Measurements from ENCODE around the gene NEO1. TPM values are rescaled to one million over a fixed set of nuclear protein-coding genes. Genes with fewer than 3 reads are reported as not detected.

The NEO1 gene
- total RNA-seq, 4 donors from 2014 or later: 60.2 to 127 (median 115) TPM

DNA sequence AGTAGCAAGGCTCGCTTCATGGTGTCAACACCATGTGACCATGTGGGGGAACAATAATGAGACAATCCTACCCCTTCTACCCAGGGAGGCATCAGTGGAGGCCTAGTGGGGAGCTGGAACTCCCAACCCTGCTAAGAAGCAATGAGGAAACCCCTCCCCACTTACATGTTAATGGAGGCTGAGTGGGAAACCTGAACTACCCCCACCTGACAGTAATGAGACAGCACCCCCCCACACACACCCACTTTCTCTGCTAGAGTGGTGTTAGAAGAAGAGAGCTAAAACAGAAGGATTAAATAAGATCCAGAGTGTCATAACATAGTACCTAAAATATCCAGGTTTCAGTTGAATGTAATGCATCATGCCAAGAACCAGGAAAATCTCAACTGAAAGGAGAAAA is 78.6 kb downstream of the NEO1 start:
- H3K9me3 ChIP-seq: no peaks in the 10 kb centered on the region
- no peaks in the 10 kb centered on the region for H3K4me1 ChIP-seq
- no peaks in the 10 kb centered on the region for H3K27me3 ChIP-seq
- TF ChIP-seq, protein P1, sequence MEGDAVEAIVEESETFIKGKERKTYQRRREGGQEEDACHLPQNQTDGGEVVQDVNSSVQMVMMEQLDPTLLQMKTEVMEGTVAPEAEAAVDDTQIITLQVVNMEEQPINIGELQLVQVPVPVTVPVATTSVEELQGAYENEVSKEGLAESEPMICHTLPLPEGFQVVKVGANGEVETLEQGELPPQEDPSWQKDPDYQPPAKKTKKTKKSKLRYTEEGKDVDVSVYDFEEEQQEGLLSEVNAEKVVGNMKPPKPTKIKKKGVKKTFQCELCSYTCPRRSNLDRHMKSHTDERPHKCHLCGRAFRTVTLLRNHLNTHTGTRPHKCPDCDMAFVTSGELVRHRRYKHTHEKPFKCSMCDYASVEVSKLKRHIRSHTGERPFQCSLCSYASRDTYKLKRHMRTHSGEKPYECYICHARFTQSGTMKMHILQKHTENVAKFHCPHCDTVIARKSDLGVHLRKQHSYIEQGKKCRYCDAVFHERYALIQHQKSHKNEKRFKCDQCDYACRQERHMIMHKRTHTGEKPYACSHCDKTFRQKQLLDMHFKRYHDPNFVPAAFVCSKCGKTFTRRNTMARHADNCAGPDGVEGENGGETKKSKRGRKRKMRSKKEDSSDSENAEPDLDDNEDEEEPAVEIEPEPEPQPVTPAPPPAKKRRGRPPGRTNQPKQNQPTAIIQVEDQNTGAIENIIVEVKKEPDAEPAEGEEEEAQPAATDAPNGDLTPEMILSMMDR (IDR thresholded peaks at IDR 0.05): no peak
- TF ChIP-seq POLR2A (IDR thresholded peaks at IDR 0.05): no peak
- H3K27ac ChIP-seq: no peak overlapping the region
- no peaks in the 10 kb centered on the region for H3K36me3 ChIP-seq
- no peak for DNase-seq
- no peak overlapping the region for H3K4me3 ChIP-seq

DNA sequence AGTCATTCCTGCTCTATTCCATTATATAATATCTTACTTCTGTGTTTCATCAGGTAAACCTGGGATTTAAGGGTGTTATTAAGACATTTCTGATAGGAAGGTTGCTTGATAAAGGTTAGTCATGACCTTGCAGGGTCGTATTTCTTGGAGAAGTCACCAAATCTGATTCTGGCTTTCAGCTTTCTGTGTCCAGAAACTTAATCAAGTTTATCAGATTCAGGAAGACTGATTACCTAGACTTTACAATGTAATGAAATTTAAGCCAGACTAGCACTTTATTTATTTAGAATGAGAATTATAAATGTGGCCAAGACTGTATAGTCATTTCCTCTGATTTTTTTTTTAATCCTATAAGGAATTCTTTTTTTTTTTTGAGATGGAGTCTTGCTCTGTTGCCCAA is 81.9 kb downstream of the NEO1 start:
- H3K27me3 ChIP-seq: no peaks in the 10 kb centered on the region
- DNase-seq: no peak
- TF ChIP-seq, protein P1 (IDR thresholded peaks at IDR 0.05): no peak
- TF ChIP-seq POLR2A (IDR thresholded peaks at IDR 0.05): no peak
- no peak overlapping the region for H3K4me3 ChIP-seq
- peaks cover 0 to 8% (median 0%) of the 10 kb centered on the region in 3 donors for H3K36me3 ChIP-seq
- H3K27ac ChIP-seq: no peak overlapping the region
- no peaks in the 10 kb centered on the region for H3K9me3 ChIP-seq
- H3K4me1 ChIP-seq: no peaks in the 10 kb centered on the region

DNA sequence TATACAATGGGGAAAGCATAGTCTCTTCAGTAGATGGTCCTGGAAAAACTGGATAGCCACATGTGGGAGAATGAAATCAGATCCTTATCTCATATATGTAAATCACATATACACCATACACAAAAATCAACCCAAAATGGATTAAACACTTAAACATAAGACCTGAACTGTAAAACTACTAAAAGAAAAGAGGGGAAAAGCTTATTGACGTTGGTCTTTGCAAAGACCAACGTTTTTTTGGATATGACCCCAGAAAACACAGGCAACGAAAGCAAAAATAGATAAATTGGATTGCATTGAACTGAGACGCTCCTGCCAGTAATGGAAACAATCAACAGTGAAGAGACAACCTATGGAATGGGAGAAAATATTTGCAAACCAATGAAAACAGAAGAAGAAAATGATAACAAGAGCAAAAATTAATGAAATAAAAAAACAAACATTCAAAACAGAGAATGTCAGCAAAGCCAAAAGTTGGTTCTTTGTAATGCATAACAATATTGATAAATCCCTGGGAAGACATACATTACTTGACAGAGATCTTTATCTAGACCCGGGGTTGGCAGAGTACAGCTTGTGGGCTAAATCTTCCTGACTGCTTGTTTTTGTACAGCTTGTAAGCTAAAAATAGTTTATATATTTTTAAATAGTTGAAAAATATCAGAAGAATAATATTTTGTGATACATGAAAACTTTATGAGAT is 86.9 kb downstream of the NEO1 start:
- TF ChIP-seq POLR2A (IDR thresholded peaks at IDR 0.05): no peak
- TF ChIP-seq, protein P1 (IDR thresholded peaks at IDR 0.05): no peak
- DNase-seq: no peak
- H3K9me3 ChIP-seq: no peaks in the 10 kb centered on the region
- no peaks in the 10 kb centered on the region for H3K27me3 ChIP-seq
- peaks cover 0 to 8% (median 0%) of the 10 kb centered on the region in 3 donors for H3K36me3 ChIP-seq
- H3K27ac ChIP-seq: no peak overlapping the region
- no peak overlapping the region for H3K4me3 ChIP-seq
- H3K4me1 ChIP-seq: no peaks in the 10 kb centered on the region

DNA sequence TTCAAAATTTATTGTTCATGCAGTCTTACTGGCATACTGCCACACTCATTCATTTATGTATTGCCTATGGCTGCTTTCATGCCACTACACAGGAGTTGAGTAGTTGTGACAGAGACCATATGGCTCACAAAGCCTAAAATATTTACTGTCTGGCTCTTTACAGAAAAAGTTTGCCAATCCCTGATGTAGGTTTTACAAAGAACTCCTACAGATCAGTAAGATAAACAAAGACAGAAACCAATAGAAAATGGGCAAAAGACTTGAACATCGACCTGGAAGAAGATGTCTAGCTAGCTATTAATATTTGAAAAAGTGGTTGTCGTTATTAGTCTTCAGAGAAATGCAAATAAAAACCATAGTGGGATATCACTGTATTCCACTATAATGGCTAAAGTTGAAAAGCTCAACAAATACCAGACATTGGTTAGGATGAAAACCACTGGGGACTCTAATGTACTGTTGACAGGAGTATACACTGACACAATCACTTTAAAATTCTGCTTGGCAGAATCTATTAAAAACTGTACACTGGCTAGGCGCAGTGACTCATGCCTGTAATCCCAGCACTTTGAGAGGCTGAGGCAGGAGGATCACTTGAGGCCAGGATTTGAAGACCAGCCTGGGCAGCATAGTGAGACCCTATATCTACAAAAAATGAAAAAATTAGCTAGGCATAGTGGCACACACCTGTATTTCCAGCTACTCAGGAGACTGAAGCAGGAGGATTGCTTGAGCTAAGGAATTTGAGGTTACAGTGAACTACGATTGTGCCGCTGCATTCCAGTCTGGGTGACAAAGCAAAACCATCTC is 87.7 kb downstream of the NEO1 start:
- TF ChIP-seq POLR2A (IDR thresholded peaks at IDR 0.05): no peak
- TF ChIP-seq, protein P1 (IDR thresholded peaks at IDR 0.05): no peak
- H3K4me1 ChIP-seq: no peaks in the 10 kb centered on the region
- DNase-seq: no peak
- H3K27me3 ChIP-seq: no peaks in the 10 kb centered on the region
- no peak overlapping the region for H3K4me3 ChIP-seq
- H3K27ac ChIP-seq: no peak overlapping the region
- peaks cover 0 to 8% (median 0%) of the 10 kb centered on the region in 3 donors for H3K36me3 ChIP-seq
- no peaks in the 10 kb centered on the region for H3K9me3 ChIP-seq

DNA sequence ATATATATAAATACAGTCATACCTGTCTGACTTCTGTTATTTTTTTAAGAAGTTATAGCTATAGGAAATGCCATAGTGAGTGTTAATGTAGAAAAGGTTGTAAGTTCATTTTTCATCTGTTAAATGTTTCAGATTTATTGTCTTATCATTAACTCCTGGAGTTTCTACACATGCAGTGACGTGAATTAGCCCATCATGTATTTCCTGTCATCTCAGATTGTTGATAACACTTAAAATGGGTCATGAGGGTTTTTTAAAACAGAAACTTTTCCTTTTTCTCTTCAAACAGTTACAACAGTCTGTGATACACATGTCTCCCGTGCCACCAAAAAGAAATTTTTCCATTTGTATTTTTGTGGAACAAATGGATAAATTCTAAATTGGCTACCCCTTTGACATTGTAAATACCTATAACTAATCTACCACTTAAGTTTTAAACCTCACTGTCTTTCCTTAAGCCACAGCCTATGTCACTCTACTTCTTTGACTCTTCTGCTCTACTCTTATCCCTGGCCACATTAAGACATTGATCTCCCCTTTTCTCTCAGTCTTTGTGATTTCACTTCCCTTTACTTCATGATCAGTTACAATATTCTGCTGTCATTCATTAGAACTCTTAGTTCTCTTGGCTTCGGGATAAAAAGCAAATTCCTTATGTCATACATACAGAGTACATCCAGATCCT is 89.1 kb downstream of the NEO1 start:
- Histone ChIP-seq H3K9me3 (no peaks in the 10 kb centered on the region), H3K4me3 (no peak overlapping the region), H3K27me3 (no peaks in the 10 kb centered on the region), H3K36me3 (peaks cover 0 to 5% (median 0%) of the 10 kb centered on the region in 3 donors), H3K4me1 (no peaks in the 10 kb centered on the region), H3K27ac (no peak overlapping the region)
- DNase-seq: no peak
- TF ChIP-seq, protein P1 (IDR thresholded peaks at IDR 0.05): no peak
- no peak for TF ChIP-seq POLR2A (IDR thresholded peaks at IDR 0.05)
